ENCODE data around the gene SLC16A13. TPM values are rescaled to one million over a fixed set of nuclear protein-coding genes. Genes with fewer than 3 reads are reported as not detected.
A peak's percentile ranks its signal among the peaks of the same experiment; 100 is the strongest.

Gene SLC16A13
- total and polyA plus RNA-seq, 2 donors (not counting 1 experiment from before 2014, with no cell fraction given): 7.4 to 21.9 TPM

GRCh38 chr17:7042501-7043181 is 6.8 kb downstream of the SLC16A13 start:
- 4% methylated on average over 53 of the region's 53 CpGs for WGBS (ENCODE audit: insufficient coverage)
- H3K27ac Mint-ChIP-seq: peak overlapping the region; percentile 85
- no peaks in the 10 kb centered on the region for H3K79me2 ChIP-seq (ENCODE audit: control insufficient read depth, insufficient read depth, low read length)
- no peak for TF ChIP-seq CTCF (IDR thresholded peaks at IDR 0.05)
- TF ChIP-seq EZH2 (IDR thresholded peaks at IDR 0.05; ENCODE audit: borderline replicate concordance, insufficient read depth, low read depth, low read length, poor library complexity, severe bottlenecking): no peak
- H3K9ac ChIP-seq (ENCODE audit: low read length): peak overlapping the region; percentile 76
- H3K9me3 Mint-ChIP-seq (ENCODE audit: insufficient read depth): no peaks in the 10 kb centered on the region
- H3K9me3 ChIP-seq (ENCODE audit: control extremely low read depth in 1 of 3, control insufficient read depth in 2 of 3, insufficient read depth in 1 of 3, low read length in 2 of 3): peaks cover 0 to 8% (median 0%) of the 10 kb centered on the region in 3 donors
- peak overlapping the region; percentile 24 to 74 for H3K27ac ChIP-seq (ENCODE audit: low read length in 2 of 2)
- peaks cover 0 to 4% (median 0%) of the 10 kb centered on the region in 4 experiments for H3K27me3 ChIP-seq (replicated peaks in 1 of 4; ENCODE audit: control extremely low read depth in 1 of 4, control insufficient read depth in 3 of 4, insufficient read depth in 4 of 4, low read length in 3 of 4)
- DNase-seq (peak; percentile 75), ATAC-seq (ENCODE audit: low read depth) (peak; percentile 6)
- H3K36me3 ChIP-seq (replicated peaks in 1 of 2; ENCODE audit: control extremely low read depth in 1 of 2, control insufficient read depth in 1 of 2, extremely low read depth in 1 of 2, insufficient read depth in 2 of 2, low read length in 1 of 2): peaks cover 0 to 2% of the 10 kb centered on the region in 2 experiments
- no peaks in the 10 kb centered on the region for H4K20me1 ChIP-seq (ENCODE audit: control insufficient read depth, insufficient read depth, low read length, poor library complexity, severe bottlenecking)
- peak overlapping the region in 4 of 5 experiments; percentile 46 to 77 (median 65) for H3K4me3 ChIP-seq (ENCODE audit: control extremely low read depth in 1 of 5, extremely low read depth in 1 of 5, insufficient read depth in 1 of 5, low read depth in 2 of 5, low read length in 4 of 5)
- POLR2A ChIA-PET: interaction anchor here (0.6 to 2.0 kb wide), 7 partner anchors 11 to 505 kb away, joined by 3 to 9 read pairs (median 5); a partner anchor contains a TSS
- H2AFZ ChIP-seq (ENCODE audit: insufficient read depth, low read depth, low read length, poor library complexity, severe bottlenecking): peak overlapping the region; percentile 73
- intact Hi-C loops (cut with micrococcal nuclease): loop anchor here (1.0 to 10.0 kb wide), 2 partner anchors 7 to 542 kb away; partner anchors contain the start of gene MPDU1
- H3K4me3 Mint-ChIP-seq: peak overlapping the region; percentile 86
- H3K4me1 Mint-ChIP-seq: peaks cover 55% of the 10 kb centered on the region
- CTCF ChIA-PET: interaction anchor here (0.7 to 14.5 kb wide), 8 partner anchors 9 to 132 kb away, joined by 3 to 584 read pairs (median 4); partner anchors contain the start of gene BCL6B
- H3K27me3 Mint-ChIP-seq: no peaks in the 10 kb centered on the region
- H3K4me1 ChIP-seq (ENCODE audit: control insufficient read depth in 2 of 2, insufficient read depth in 2 of 2, low read length in 2 of 2): peaks cover 35 to 56% of the 10 kb centered on the region in 2 donors
- H3K4me2 ChIP-seq (replicated peaks; ENCODE audit: low read depth, low read length, poor library complexity, severe bottlenecking): peak overlapping the region; percentile 99

GRCh38 chr17:7043182-7043496 is 7.3 kb downstream of the SLC16A13 start:
- ChIA-PET CTCF (interaction anchor here (0.6 to 14.5 kb wide), 6 partner anchors 9 to 1030 kb away, joined by 3 to 584 read pairs (median 3); partner anchors contain the start of genes BCL6B and RNASEK), POLR2A (interaction anchor here (0.6 to 2.0 kb wide), 7 partner anchors 20 to 504 kb away, joined by 3 to 9 read pairs (median 5); a partner anchor contains a TSS)
- Histone ChIP-seq H4K20me1 (ENCODE audit: control insufficient read depth, insufficient read depth, low read length, poor library complexity, severe bottlenecking) (no peaks in the 10 kb centered on the region), H3K79me2 (ENCODE audit: control insufficient read depth, insufficient read depth, low read length) (no peaks in the 10 kb centered on the region), H3K9ac (ENCODE audit: low read length) (peak overlapping the region; percentile 76), H2AFZ (ENCODE audit: insufficient read depth, low read depth, low read length, poor library complexity, severe bottlenecking) (peak overlapping the region; percentile 73), H3K9me3 (ENCODE audit: control extremely low read depth in 1 of 3, control insufficient read depth in 2 of 3, insufficient read depth in 1 of 3, low read length in 2 of 3) (peaks cover 0 to 8% (median 0%) of the 10 kb centered on the region in 3 donors), H3K4me2 (replicated peaks; ENCODE audit: low read depth, low read length, poor library complexity, severe bottlenecking) (peak overlapping the region; percentile 99), H3K27ac (ENCODE audit: low read length in 2 of 2) (peak overlapping the region; percentile 56 to 74), H3K36me3 (replicated peaks in 1 of 2; ENCODE audit: control extremely low read depth in 1 of 2, control insufficient read depth in 1 of 2, extremely low read depth in 1 of 2, insufficient read depth in 2 of 2, low read length in 1 of 2) (peaks cover 0 to 2% of the 10 kb centered on the region in 2 experiments), H3K4me3 (ENCODE audit: control extremely low read depth in 1 of 5, extremely low read depth in 1 of 5, insufficient read depth in 1 of 5, low read depth in 2 of 5, low read length in 4 of 5) (peak overlapping the region in 4 of 5 experiments; percentile 46 to 77 (median 65)), H3K4me1 (ENCODE audit: control insufficient read depth in 2 of 2, insufficient read depth in 2 of 2, low read length in 2 of 2) (peaks cover 35 to 53% of the 10 kb centered on the region in 2 donors), H3K27me3 (replicated peaks in 1 of 4; ENCODE audit: control extremely low read depth in 1 of 4, control insufficient read depth in 3 of 4, insufficient read depth in 4 of 4, low read length in 3 of 4) (peaks cover 0 to 4% (median 0%) of the 10 kb centered on the region in 4 experiments)
- Mint-ChIP-seq H3K4me1 (peaks cover 53% of the 10 kb centered on the region), H3K4me3 (peak overlapping the region; percentile 86), H3K9me3 (ENCODE audit: insufficient read depth) (no peaks in the 10 kb centered on the region), H3K27me3 (no peaks in the 10 kb centered on the region), H3K27ac (peak overlapping the region; percentile 85)
- no peak for DNase-seq
- ATAC-seq (ENCODE audit: low read depth): no peak
- intact Hi-C loops (cut with micrococcal nuclease): loop anchor here (1.0 to 10.0 kb wide), 2 partner anchors 8 to 542 kb away; partner anchors contain the start of gene MPDU1
- 6% methylated on average over 21 of the region's 21 CpGs for WGBS (ENCODE audit: insufficient coverage)
- TF ChIP-seq EZH2 (IDR thresholded peaks at IDR 0.05; ENCODE audit: borderline replicate concordance, insufficient read depth, low read depth, low read length, poor library complexity, severe bottlenecking) (peak; percentile 15), CTCF (IDR thresholded peaks at IDR 0.05) (no peak)

All from B cell (primary cell).